H9 (cell line): ENCODE data around the gene SIK2. TPM values are rescaled to one million over a fixed set of nuclear protein-coding genes. Genes with fewer than 3 reads are reported as not detected.

Experiments
- DNase-seq: peaks from one replicate; pipeline ENCODE4 v3.0.0-alpha.2; 2017
- H2AFZ ChIP-seq: one replicate; pipeline ENCODE4 v1.6.1; 2013; ENCODE audit warnings: mild to moderate bottlenecking, low read length, control low read depth, moderate library complexity
- H2AK5ac ChIP-seq: 2 replicates; pipeline ENCODE4 v1.6.1; 2013; ENCODE audit warnings: low read length, control low read depth, mixed read lengths; ENCODE audit not compliant: insufficient read length
- H2BK120ac ChIP-seq: one replicate; pipeline ENCODE4 v1.6.1; 2013; ENCODE audit warnings: low read depth, mild to moderate bottlenecking, low read length, control low read depth, inconsistent platforms; ENCODE audit not compliant: poor library complexity, severe bottlenecking
- H2BK12ac ChIP-seq: 2 replicates; pipeline ENCODE4 v1.6.1; 2013; ENCODE audit warnings: low read length, control low read depth, mixed read lengths, low read depth; ENCODE audit not compliant: insufficient read length
- H2BK15ac ChIP-seq: 2 replicates; pipeline ENCODE4 v1.6.1; 2013; ENCODE audit warnings: low read depth, low read length, control low read depth
- H2BK20ac ChIP-seq: one replicate; pipeline ENCODE4 v1.6.1; 2013; ENCODE audit warnings: low read depth, mild to moderate bottlenecking, low read length, control low read depth, inconsistent platforms; ENCODE audit not compliant: poor library complexity, severe bottlenecking
- H2BK5ac ChIP-seq: 2 replicates; pipeline ENCODE4 v1.6.1; 2013; ENCODE audit warnings: low read length, control low read depth, mixed read lengths; ENCODE audit not compliant: insufficient read length
- H3K14ac ChIP-seq: 2 replicates; pipeline ENCODE4 v1.6.1; 2013; ENCODE audit warnings: low read length, control low read depth; ENCODE audit not compliant: insufficient read depth
- H3K18ac ChIP-seq: 2 replicates; pipeline ENCODE4 v1.6.1; 2013; ENCODE audit warnings: low read depth, mild to moderate bottlenecking, mixed read lengths, low read length, control low read depth; ENCODE audit not compliant: insufficient read length
- H3K23ac ChIP-seq: 2 replicates; pipeline ENCODE4 v1.6.1; 2013; ENCODE audit warnings: low read length, control low read depth, mixed read lengths, low read depth; ENCODE audit not compliant: insufficient read length
- H3K23me2 ChIP-seq: 2 replicates; pipeline ENCODE4 v1.6.1; 2013; ENCODE audit warnings: low read depth, mild to moderate bottlenecking, mixed read lengths, low read length, control low read depth; ENCODE audit not compliant: insufficient read length, poor library complexity, severe bottlenecking
- H3K27ac ChIP-seq: 2 replicates; pipeline ENCODE4 v1.5.1; 2013; ENCODE audit warnings: low read length, control low read depth, mixed read lengths, low read depth; ENCODE audit not compliant: insufficient read length
- H3K27me3 ChIP-seq: 2 replicates; pipeline ENCODE4 v1.6.1; 2013; ENCODE audit warnings: low read length, control low read depth, inconsistent platforms; ENCODE audit not compliant: insufficient read depth
- H3K4ac ChIP-seq: 2 replicates; pipeline ENCODE4 v1.6.1; 2013; ENCODE audit warnings: low read depth, mild to moderate bottlenecking, control low read depth, inconsistent platforms, low read length, moderate library complexity
- H3K4me1 ChIP-seq: 2 replicates; pipeline ENCODE4 v1.6.1; 2013; ENCODE audit warnings: low read length, control low read depth, inconsistent platforms; ENCODE audit not compliant: insufficient read depth
- H3K4me2 ChIP-seq: 2 replicates; pipeline ENCODE4 v1.6.1; 2013; ENCODE audit warnings: low read length, control low read depth, mixed read lengths; ENCODE audit not compliant: insufficient read length, insufficient read depth
- H3K56ac ChIP-seq: 2 replicates; pipeline ENCODE4 v1.6.1; 2013; ENCODE audit warnings: low read depth, mild to moderate bottlenecking, mixed read lengths, low read length, control low read depth; ENCODE audit not compliant: insufficient read length
- H3K79me1 ChIP-seq: 2 replicates; pipeline ENCODE4 v1.6.1; 2013; ENCODE audit warnings: low read depth, mild to moderate bottlenecking, moderate library complexity, low read length, control low read depth, inconsistent platforms; ENCODE audit not compliant: insufficient read depth, poor library complexity, severe bottlenecking
- H3K79me2 ChIP-seq: 2 replicates; pipeline ENCODE4 v1.6.1; 2013; ENCODE audit warnings: low read length, control low read depth, inconsistent platforms; ENCODE audit not compliant: insufficient read depth
- H3K9ac ChIP-seq: 2 replicates; pipeline ENCODE4 v1.6.1; 2013; ENCODE audit warnings: low read length, control low read depth, mixed read lengths; ENCODE audit not compliant: insufficient read length; ENCODE audit errors: extremely low read depth
- H3K9me3 ChIP-seq: one replicate; pipeline ENCODE4 v1.6.1; 2013; ENCODE audit warnings: low read depth, low read length, inconsistent platforms; ENCODE audit not compliant: control insufficient read depth
- H3T11ph ChIP-seq: one replicate; pipeline ENCODE4 v1.6.1; 2013; ENCODE audit warnings: mild to moderate bottlenecking, low read length, control low read depth, inconsistent platforms
- H4K20me1 ChIP-seq: one replicate; pipeline ENCODE4 v1.6.1; 2013; ENCODE audit not compliant: control insufficient read depth, insufficient read length, insufficient read depth
- H4K5ac ChIP-seq: 2 replicates; pipeline ENCODE4 v1.6.1; 2013; ENCODE audit warnings: low read depth, mild to moderate bottlenecking, mixed read lengths, low read length, control low read depth; ENCODE audit not compliant: insufficient read length
- H4K8ac ChIP-seq: replicated peaks from 2 replicates; pipeline ENCODE4 v1.6.1; 2013; ENCODE audit warnings: low read length, control low read depth, mixed read lengths, low read depth; ENCODE audit not compliant: insufficient read length
- H4K91ac ChIP-seq: 2 replicates; pipeline ENCODE4 v1.6.1; 2013; ENCODE audit warnings: low read depth, mild to moderate bottlenecking, moderate library complexity, mixed read lengths, low read length, control low read depth; ENCODE audit not compliant: insufficient read length
- H3K27ac Mint-ChIP-seq, 3 experiments: 2 replicates in 2 of 3; 3 replicates in 1 of 3; pipeline ENCODE4 v1.8.0; 2020 to 2021; ENCODE audit warnings: mixed read lengths in 3 of 3, mild to moderate bottlenecking in 1 of 3, moderate library complexity in 1 of 3
- H3K27me3 Mint-ChIP-seq: 2 replicates; pipeline ENCODE4 v1.8.0; 2021; ENCODE audit warnings: low read depth, mild to moderate bottlenecking, moderate library complexity, mixed read lengths
- H3K36me3 Mint-ChIP-seq, 3 experiments: 2 replicates in 2 of 3; 3 replicates in 1 of 3; pipeline ENCODE4 v1.8.0; 2020 to 2021; ENCODE audit warnings: low read depth in 3 of 3, mixed read lengths in 3 of 3; ENCODE audit not compliant: insufficient read depth in 1 of 3
- H3K4me1 Mint-ChIP-seq, 2 experiments: 2 replicates each; pipeline ENCODE4 v1.8.0; 2020; ENCODE audit warnings: mixed read lengths in 2 of 2
- H3K4me3 Mint-ChIP-seq, 2 experiments: 2 replicates in 1 of 2; 3 replicates in 1 of 2; pipeline ENCODE4 v1.8.0; 2020 to 2021; ENCODE audit warnings: mild to moderate bottlenecking in 2 of 2, mixed read lengths in 2 of 2, moderate library complexity in 1 of 2
- H3K9me3 Mint-ChIP-seq, 2 experiments: 2 replicates in 1 of 2; 3 replicates in 1 of 2; pipeline ENCODE4 v1.8.0; 2020; ENCODE audit warnings: mild to moderate bottlenecking in 2 of 2, mixed read lengths in 2 of 2, moderate library complexity in 1 of 2
- WGBS: extraction: QIAGEN DNeasy Blood & Tissue Kit; methylation state at CpG from one replicate; pipeline ENCODE4 v1.1.7; 2013; ENCODE audit warnings: missing lambda C conversion rate, low lambda C conversion rate, mixed read lengths; ENCODE audit not compliant: insufficient read length; ENCODE audit errors: extremely low coverage; 5-methylcytosine and 5-hydroxymethylcytosine counted together
- total RNA-seq: library from RNA; stranded (reverse); gene quantifications from 2 replicates; pipeline ENCODE4 v1.2.1, GENCODE V29; 2021
- TF ChIP-seq, protein P1 (sequence below): fragments of 200-600 bp; sonication (generic); conservative IDR thresholded peaks from 3 replicates; pipeline ENCODE4 v1.8.0; 2021; ENCODE audit warnings: antibody characterized with exemption, mild to moderate bottlenecking

The SIK2 gene
- total RNA-seq, 1 experiment from 2014 or later: 7.5 TPM

DNA sequence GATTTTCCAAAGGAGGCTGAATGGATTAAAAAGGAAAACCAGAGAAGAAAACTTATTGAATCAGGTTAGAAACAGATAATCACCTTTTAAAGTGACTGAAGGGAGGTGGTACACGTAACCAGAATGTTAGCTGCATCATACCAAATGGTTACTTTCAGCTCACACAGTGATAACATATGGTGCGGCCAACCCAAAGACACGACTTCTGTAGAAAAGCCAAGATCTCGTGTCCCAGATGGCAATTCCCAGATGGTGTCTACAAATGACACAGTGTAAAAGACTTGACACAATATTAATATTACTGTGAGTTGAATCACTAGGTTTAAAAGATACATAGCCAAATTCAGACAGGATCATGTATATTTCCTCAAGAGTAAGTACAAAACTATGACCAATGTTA, 158.8 kb downstream of the SIK2 start:
- no CpG with 5 or more reads among the region's 4 CpGs for WGBS
- no peak overlapping the region for H3K27ac Mint-ChIP-seq

More for the DNA sequence above, 158.8 kb downstream of the SIK2 start:
- Histone ChIP-seq H3K4ac (no peak overlapping the region), H2BK120ac (no peak overlapping the region), H3T11ph (no peak overlapping the region), H3K9me3 (no peaks in the 10 kb centered on the region), H3K23ac (no peak overlapping the region), H3K9ac (no peak overlapping the region), H2BK20ac (no peak overlapping the region), H3K4me2 (no peak overlapping the region), H4K8ac (no peak overlapping the region), H2BK12ac (no peak overlapping the region), H3K79me1 (peaks cover 6% of the 10 kb centered on the region), H3K14ac (no peak overlapping the region), H2BK5ac (no peak overlapping the region), H3K79me2 (0 out of 2 replicates have a peak, but pooled peaks cover 5% of the 10 kb centered on the region), H3K27me3 (no peaks in the 10 kb centered on the region), H4K20me1 (no peaks in the 10 kb centered on the region), H4K91ac (no peak overlapping the region), H3K23me2 (peaks cover 3% of the 10 kb centered on the region), H3K18ac (no peak overlapping the region), H3K56ac (no peak overlapping the region), H3K4me1 (no peaks in the 10 kb centered on the region), H2BK15ac (no peak overlapping the region), H2AFZ (no peak overlapping the region), H3K27ac (no peak overlapping the region), H4K5ac (no peak overlapping the region), H2AK5ac (no peak overlapping the region)
- peaks cover 17 to 23% of the 10 kb centered on the region in 2 experiments for H3K4me1 Mint-ChIP-seq
- H3K27me3 Mint-ChIP-seq: no peaks in the 10 kb centered on the region
- no peak overlapping the region for H3K4me3 Mint-ChIP-seq
- H3K9me3 Mint-ChIP-seq: no peaks in the 10 kb centered on the region
- DNase-seq: no peak
- H3K36me3 Mint-ChIP-seq: peaks cover 51 to 80% (median 79%) of the 10 kb centered on the region in 3 experiments
- TF ChIP-seq, protein P1, sequence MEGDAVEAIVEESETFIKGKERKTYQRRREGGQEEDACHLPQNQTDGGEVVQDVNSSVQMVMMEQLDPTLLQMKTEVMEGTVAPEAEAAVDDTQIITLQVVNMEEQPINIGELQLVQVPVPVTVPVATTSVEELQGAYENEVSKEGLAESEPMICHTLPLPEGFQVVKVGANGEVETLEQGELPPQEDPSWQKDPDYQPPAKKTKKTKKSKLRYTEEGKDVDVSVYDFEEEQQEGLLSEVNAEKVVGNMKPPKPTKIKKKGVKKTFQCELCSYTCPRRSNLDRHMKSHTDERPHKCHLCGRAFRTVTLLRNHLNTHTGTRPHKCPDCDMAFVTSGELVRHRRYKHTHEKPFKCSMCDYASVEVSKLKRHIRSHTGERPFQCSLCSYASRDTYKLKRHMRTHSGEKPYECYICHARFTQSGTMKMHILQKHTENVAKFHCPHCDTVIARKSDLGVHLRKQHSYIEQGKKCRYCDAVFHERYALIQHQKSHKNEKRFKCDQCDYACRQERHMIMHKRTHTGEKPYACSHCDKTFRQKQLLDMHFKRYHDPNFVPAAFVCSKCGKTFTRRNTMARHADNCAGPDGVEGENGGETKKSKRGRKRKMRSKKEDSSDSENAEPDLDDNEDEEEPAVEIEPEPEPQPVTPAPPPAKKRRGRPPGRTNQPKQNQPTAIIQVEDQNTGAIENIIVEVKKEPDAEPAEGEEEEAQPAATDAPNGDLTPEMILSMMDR: no peak
